ENCODE data around the gene ZBTB7C.

DNA sequence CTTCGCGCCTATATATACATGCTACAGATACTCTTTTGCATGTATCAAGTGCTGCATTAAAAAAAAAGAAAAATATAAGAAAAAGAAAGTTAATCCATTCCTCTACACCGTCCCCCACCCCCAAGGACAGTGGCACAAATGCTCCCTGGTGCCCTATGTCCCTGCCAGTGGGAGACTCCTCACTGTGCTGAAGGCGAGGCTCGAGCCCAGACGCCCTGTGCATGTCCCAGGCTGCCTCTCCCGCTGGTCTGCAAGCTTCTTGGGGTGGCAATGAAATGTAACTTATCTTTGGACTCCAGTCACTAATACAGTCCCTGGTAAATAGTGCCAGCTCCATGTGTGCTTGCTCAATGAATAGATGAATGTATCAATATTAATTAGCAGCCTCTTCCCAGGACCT is 293.2 kb downstream of the ZBTB7C start:
- TF ChIP-seq CTCF (optimal IDR thresholded peaks at IDR 0.05 in 1 of 3, IDR thresholded peaks at IDR 0.05 in 1 of 3, conservative IDR thresholded peaks at IDR 0.05 in 1 of 3; ENCODE audit: extremely low read depth in 1 of 3, insufficient read depth in 2 of 3, low read length in 3 of 3) (no peak), EZH2 (IDR thresholded peaks at IDR 0.05; ENCODE audit: low read length) (no peak)
